WI38 (cell line): Measurements from ENCODE around the gene HAAO.

ENCODE experiments used
- H3K4me3 ChIP-seq: 2 replicates; pipeline ENCODE4 v1.5.1; 2011; ENCODE audit warnings: low read depth, mild to moderate bottlenecking, control low read depth, low read length
- CTCF ChIP-seq: IDR thresholded peaks from 2 replicates; pipeline ENCODE4 v1.5.1; 2012; ENCODE audit warnings: low read depth, mild to moderate bottlenecking, control low read depth, low read length

HAAO gene

GRCh38 chr2:42761554-42761953, 30.8 kb downstream of the HAAO start:
- no peak overlapping the region for H3K4me3 ChIP-seq
- TF ChIP-seq CTCF = no peak

DNA sequence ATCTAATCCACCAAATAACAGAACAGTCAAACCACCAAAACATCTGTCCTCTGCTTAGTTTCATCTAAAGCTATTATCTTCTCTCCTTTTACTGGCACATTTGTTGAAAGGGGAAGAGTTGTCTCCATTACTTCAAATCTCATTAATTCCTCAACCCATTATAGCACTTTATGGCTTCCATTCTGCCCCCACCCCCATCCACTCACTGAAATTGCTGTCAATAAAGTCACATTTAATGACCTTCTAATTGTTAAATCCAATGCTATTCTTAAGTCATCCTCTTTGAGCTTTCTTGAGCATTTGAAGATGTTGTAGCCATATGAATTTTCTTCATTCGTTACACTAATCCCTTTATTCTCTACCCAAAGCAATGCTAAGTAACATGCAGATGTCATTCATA, 33.6 kb downstream of the HAAO start:
- TF ChIP-seq CTCF = no peak
- H3K4me3 ChIP-seq = no peak overlapping the region

- no peak overlapping the region for H3K4me3 ChIP-seq
- no peak for TF ChIP-seq CTCF
These were observed 34.2 kb downstream of the HAAO start for GRCh38 chr2:42757981-42758740.

GRCh38 chr2:42756966-42757513, 35.3 kb downstream of the HAAO start:
- no peak for TF ChIP-seq CTCF
- no peak overlapping the region for H3K4me3 ChIP-seq

DNA sequence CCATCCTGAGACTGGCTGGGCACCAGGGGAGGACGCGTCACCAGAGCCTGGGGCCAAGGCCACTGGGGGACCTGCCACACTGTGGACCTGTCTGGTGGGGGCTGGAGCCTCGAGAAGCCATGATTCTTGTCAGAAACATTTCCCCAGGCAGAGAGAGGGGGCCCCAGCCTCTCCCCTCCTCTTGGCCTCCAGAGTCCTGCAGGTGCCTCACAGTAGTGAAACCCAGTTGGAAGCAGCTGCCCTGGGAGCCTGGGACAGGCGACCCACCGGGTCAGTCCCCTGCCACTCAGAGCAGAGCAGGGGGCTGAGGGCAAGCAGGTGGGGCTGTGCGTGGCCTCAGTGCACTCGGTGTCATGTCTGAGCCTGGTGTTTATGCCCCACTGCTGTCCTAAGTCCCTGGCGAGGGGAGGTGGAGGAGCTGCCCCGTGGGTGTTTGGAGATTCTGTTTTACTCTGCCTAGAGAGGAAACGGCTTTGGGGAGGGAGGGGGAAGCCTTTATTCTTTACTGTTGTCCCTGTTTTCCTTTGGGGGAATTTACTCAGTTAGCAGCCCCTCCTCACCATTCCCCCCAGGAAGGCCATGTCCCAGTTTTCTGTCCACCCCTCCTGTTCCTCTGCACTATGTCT, 36.1 kb downstream of the HAAO start:
- no peak overlapping the region for H3K4me3 ChIP-seq
- TF ChIP-seq CTCF = no peak

GRCh38 chr2:42755191-42755880, 37.0 kb downstream of the HAAO start:
- no peak overlapping the region for H3K4me3 ChIP-seq
- no peak for TF ChIP-seq CTCF

DNA sequence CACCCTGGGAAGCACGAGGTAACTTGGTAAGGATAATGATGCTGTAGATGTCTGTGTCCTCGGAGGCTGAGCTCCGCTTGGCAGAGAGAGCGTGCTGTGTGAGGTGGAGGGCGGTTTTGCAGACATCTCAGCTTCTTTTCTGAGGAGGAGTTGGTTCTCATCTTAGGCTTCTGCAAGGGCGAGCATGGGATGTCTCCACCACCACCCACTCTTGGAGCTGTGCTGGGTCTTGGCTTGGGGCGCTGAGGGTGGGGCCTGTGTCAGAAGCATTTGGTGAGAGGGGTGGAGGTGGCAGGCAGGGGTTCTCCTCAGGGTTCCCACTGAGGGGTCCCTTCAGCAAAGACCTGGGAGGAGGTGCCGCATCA, 37.6 kb downstream of the HAAO start:
- no peak overlapping the region for H3K4me3 ChIP-seq
- TF ChIP-seq CTCF = no peak
